Common myeloid progenitor, CD34-positive (primary cell): ENCODE data around the gene ODF4.

ENCODE experiments used
- CTCF ChIA-PET: fragments of 350-600 bp; sonication (Branson Sonifier 250); formaldehyde crosslinking; loops from one replicate; lab custom pipeline; 2021; ENCODE audit warnings: antibody characterized with exemption; lab: Charles Lee
- POLR2A ChIA-PET: fragments of 350-600 bp; sonication (Branson Sonifier 250); formaldehyde crosslinking; loops from one replicate; lab custom pipeline; 2021; ENCODE audit warnings: antibody characterized with exemption; lab: Charles Lee
- DNase-seq, 3 donors: peaks; one replicate each; pipeline versions ENCODE4 v3.0.0 to v3.0.0-alpha.2; 2013
- H3K27ac ChIP-seq, 2 experiments: 1 replicate in 1 of 2; 2 replicates in 1 of 2; pipeline ENCODE4 v1.7.0; 2013; ENCODE audit warnings: inconsistent platforms in 2 of 2, low read length in 2 of 2, mild to moderate bottlenecking in 2 of 2, low read depth in 1 of 2, moderate library complexity in 1 of 2; ENCODE audit not compliant: severe bottlenecking in 2 of 2, insufficient read depth in 1 of 2, poor library complexity in 1 of 2
- H3K27me3 ChIP-seq, 5 experiments: replicated peaks in 2 of 5; 1 replicate in 3 of 5; 2 replicates in 2 of 5; pipeline versions ENCODE4 v1.6.1 to v1.7.0; 2013; ENCODE audit warnings: low read length in 4 of 5, mild to moderate bottlenecking in 2 of 5, moderate library complexity in 2 of 5, inconsistent platforms in 1 of 5; ENCODE audit not compliant: insufficient read depth in 5 of 5, control insufficient read depth in 4 of 5
- H3K36me3 ChIP-seq, 4 experiments: 1 replicate in 2 of 4; 2 replicates in 2 of 4; pipeline versions ENCODE4 v1.6.1 to v1.7.0; 2013; ENCODE audit warnings: low read length in 3 of 4, control low read depth in 1 of 4, mild to moderate bottlenecking in 1 of 4; ENCODE audit not compliant: control insufficient read depth in 4 of 4, insufficient read depth in 4 of 4
- H3K4me1 ChIP-seq, 4 experiments: 1 replicate in 3 of 4; 2 replicates in 1 of 4; pipeline versions ENCODE4 v1.6.1 to v1.7.1; 2013; ENCODE audit warnings: low read length in 3 of 4, mild to moderate bottlenecking in 3 of 4, control low read depth in 1 of 4, inconsistent platforms in 1 of 4, moderate library complexity in 1 of 4; ENCODE audit not compliant: control insufficient read depth in 4 of 4, insufficient read depth in 4 of 4; ENCODE audit errors: control extremely low read depth in 1 of 4
- H3K4me3 ChIP-seq, 7 experiments: 1 replicate in 4 of 7; 2 replicates in 3 of 7; pipeline versions ENCODE4 v1.5.1 to v1.7.0; 2013; ENCODE audit warnings: mild to moderate bottlenecking in 7 of 7, low read length in 6 of 7, moderate library complexity in 6 of 7, inconsistent platforms in 2 of 7, low read depth in 2 of 7, control low read depth in 1 of 7; ENCODE audit not compliant: insufficient read depth in 4 of 7, control insufficient read depth in 1 of 7; ENCODE audit errors: extremely low read depth in 1 of 7
- H3K9me3 ChIP-seq, 5 experiments: 1 replicate in 4 of 5; 2 replicates in 1 of 5; pipeline versions ENCODE4 v1.6.1 to v1.7.1; 2013; ENCODE audit warnings: low read length in 4 of 5, mild to moderate bottlenecking in 2 of 5, inconsistent platforms in 1 of 5, low read depth in 1 of 5, moderate library complexity in 1 of 5; ENCODE audit not compliant: control insufficient read depth in 4 of 5, insufficient read depth in 2 of 5; ENCODE audit errors: control extremely low read depth in 1 of 5
- WGBS: methylation state at CpG from one replicate; pipeline ENCODE4 v1.1.5; 2013; ENCODE audit not compliant: insufficient coverage; 5-methylcytosine and 5-hydroxymethylcytosine counted together

ODF4 gene

GRCh38 chr17:8315764-8316217, 23.8 kb upstream of the ODF4 start:
- H3K4me1 ChIP-seq: no peaks in the 10 kb centered on the region
- 96% methylated on average over 23 of the region's 26 CpGs for WGBS
- H3K9me3 ChIP-seq: no peaks in the 10 kb centered on the region
- no peak for DNase-seq
- no peak overlapping the region for H3K27ac ChIP-seq
- no peaks in the 10 kb centered on the region for H3K36me3 ChIP-seq
- peaks cover 0 to 1% (median 0%) of the 10 kb centered on the region in 5 experiments for H3K27me3 ChIP-seq
- no peak overlapping the region for H3K4me3 ChIP-seq
- ChIA-PET CTCF (interaction anchor here (1.0 to 3.1 kb wide), 2 partner anchors 10 to 12 kb away, joined by 4 to 15 read pairs; no protein-coding TSS in a partner anchor), POLR2A (no interaction called here)

- 92% methylated on average over 20 of the region's 24 CpGs for WGBS
- no peak overlapping the region for H3K27ac ChIP-seq
- DNase-seq: no peak
- H3K36me3 ChIP-seq: no peaks in the 10 kb centered on the region
- H3K4me1 ChIP-seq: no peaks in the 10 kb centered on the region
- no peak overlapping the region for H3K4me3 ChIP-seq
- no peaks in the 10 kb centered on the region for H3K27me3 ChIP-seq
- POLR2A ChIA-PET: no interaction called here
- no peaks in the 10 kb centered on the region for H3K9me3 ChIP-seq
- CTCF ChIA-PET: interaction anchor here (1.2 to 3.1 kb wide), 4 partner anchors 9 to 58 kb away, joined by 3 to 15 read pairs (median 4); partner anchors contain the start of gene KRABD2
Measured at GRCh38 chr17:8318010-8318935, 21.4 kb upstream of the ODF4 start.

- no peaks in the 10 kb centered on the region for H3K36me3 ChIP-seq
- H3K27me3 ChIP-seq: no peaks in the 10 kb centered on the region
- no peak overlapping the region for H3K27ac ChIP-seq
- POLR2A ChIA-PET: interaction anchor here (0.6 kb wide), 1 partner anchor 173 kb away, joined by 5 read pairs; no protein-coding TSS in a partner anchor
- H3K9me3 ChIP-seq: no peaks in the 10 kb centered on the region
- 96% methylated on average over 4 of the region's 4 CpGs for WGBS
- peaks cover 0 to 11% (median 10%) of the 10 kb centered on the region in 4 experiments for H3K4me1 ChIP-seq
- H3K4me3 ChIP-seq: no peak overlapping the region
- no peak for DNase-seq
- CTCF ChIA-PET: interaction anchor here (0.6 to 1.0 kb wide), 3 partner anchors 13 to 26 kb away, joined by 3 to 6 read pairs (median 4); no protein-coding TSS in a partner anchor
Measured at GRCh38 chr17:8320262-8320661, 19.4 kb upstream of the ODF4 start.

GRCh38 chr17:8320990-8321389, 18.6 kb upstream of the ODF4 start:
- H3K27ac ChIP-seq: no peak overlapping the region
- no peaks in the 10 kb centered on the region for H3K9me3 ChIP-seq
- no peaks in the 10 kb centered on the region for H3K27me3 ChIP-seq
- ChIA-PET POLR2A (interaction anchor here (0.6 kb wide), 1 partner anchor 172 kb away, joined by 5 read pairs; no protein-coding TSS in a partner anchor), CTCF (interaction anchor here (0.7 to 1.5 kb wide), 3 partner anchors 20 to 25 kb away, joined by 3 to 6 read pairs (median 3); no protein-coding TSS in a partner anchor)
- peaks cover 0 to 18% (median 13%) of the 10 kb centered on the region in 4 experiments for H3K4me1 ChIP-seq
- 95% methylated on average over 6 of the region's 6 CpGs for WGBS
- no peaks in the 10 kb centered on the region for H3K36me3 ChIP-seq
- peak in 1 of 3 donors; percentile 22 for DNase-seq
- no peak overlapping the region for H3K4me3 ChIP-seq

DNA sequence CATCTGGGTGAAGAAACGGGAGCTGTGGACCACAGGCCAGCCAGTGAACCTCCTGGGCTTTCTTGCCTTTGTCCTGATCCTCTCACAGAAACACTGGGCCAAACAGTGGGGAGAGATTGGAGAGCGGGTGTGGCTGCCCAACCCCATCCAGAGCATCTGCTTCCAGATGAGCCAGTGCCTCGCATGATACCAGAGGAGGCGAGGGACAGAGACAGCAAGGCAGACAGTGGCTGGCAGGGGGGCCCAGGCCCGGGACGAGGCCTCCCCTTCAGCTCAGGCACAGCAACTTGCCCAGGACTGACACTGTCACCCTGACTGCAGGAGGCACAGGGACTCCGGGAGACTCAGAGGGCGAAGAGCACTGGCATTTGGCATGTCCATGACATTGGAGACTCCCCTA, 17.6 kb upstream of the ODF4 start:
- H3K27me3 ChIP-seq: no peaks in the 10 kb centered on the region
- H3K4me3 ChIP-seq: no peak overlapping the region
- no peaks in the 10 kb centered on the region for H3K36me3 ChIP-seq
- peaks cover 0 to 28% (median 23%) of the 10 kb centered on the region in 4 experiments for H3K4me1 ChIP-seq
- DNase-seq: no peak
- H3K9me3 ChIP-seq: no peaks in the 10 kb centered on the region
- no peak overlapping the region for H3K27ac ChIP-seq
- ChIA-PET CTCF (interaction anchor here (0.5 to 1.5 kb wide), 4 partner anchors 10 to 21 kb away, joined by 3 to 6 read pairs (median 3); no protein-coding TSS in a partner anchor), POLR2A (no interaction called here)
- whole genome bisulfite sequencing: 95% methylated on average over 7 of the region's 8 CpGs

DNA sequence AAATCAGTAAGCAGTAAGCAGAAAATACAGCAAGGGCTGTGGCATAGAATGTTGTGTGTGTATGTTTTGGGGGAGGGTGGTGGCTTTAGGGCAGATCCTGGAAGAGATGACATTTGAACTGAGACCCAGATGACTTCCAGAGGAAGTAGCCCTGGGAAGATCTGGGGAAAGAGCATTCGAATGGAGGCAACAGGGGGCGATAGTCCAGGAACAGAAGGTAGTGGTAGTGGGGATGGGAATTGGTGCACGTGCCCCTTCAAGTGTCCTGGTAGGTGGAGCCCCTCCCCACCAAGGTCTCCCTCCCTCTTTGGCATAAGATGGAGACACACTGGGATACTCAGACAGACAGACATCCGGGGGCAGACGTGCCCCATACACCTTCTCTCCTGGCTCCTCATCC, 15.5 kb upstream of the ODF4 start:
- H3K27me3 ChIP-seq: no peaks in the 10 kb centered on the region
- WGBS: no CpG with 5 or more reads among the region's 5 CpGs
- H3K9me3 ChIP-seq: no peaks in the 10 kb centered on the region
- POLR2A ChIA-PET: no interaction called here
- no peak overlapping the region for H3K27ac ChIP-seq
- H3K4me3 ChIP-seq: no peak overlapping the region
- CTCF ChIA-PET: interaction anchor here (0.8 kb wide), 1 partner anchor 37 kb away, joined by 3 read pairs; no protein-coding TSS in a partner anchor
- DNase-seq: no peak
- H3K36me3 ChIP-seq: no peaks in the 10 kb centered on the region
- peaks cover 0 to 32% (median 28%) of the 10 kb centered on the region in 4 experiments for H3K4me1 ChIP-seq
